OCI-LY1 (cell line): ENCODE data around the gene EEF1AKMT4.

Experiments
- H2AFZ ChIP-seq: fragments of 200-600 bp; sonication (generic), shearing (Covaris generic); 2 replicates; pipeline ENCODE4 v1.6.0; 2014; ENCODE audit warnings: antibody characterized with exemption, mild to moderate bottlenecking, low read length
- H3F3A ChIP-seq: fragments of 200-600 bp; sonication (generic), shearing (Covaris generic); 2 replicates; pipeline ENCODE4 v1.6.0; 2014; ENCODE audit warnings: mild to moderate bottlenecking, antibody characterized with exemption, low read length, moderate library complexity; ENCODE audit not compliant: insufficient read depth
- H3K27ac ChIP-seq: fragments of 200-600 bp; sonication (generic); 2 replicates; pipeline ENCODE4 v1.5.1; 2014; ENCODE audit warnings: low read length, mixed run types, mild to moderate bottlenecking, low read depth; ENCODE audit not compliant: poor library complexity, severe bottlenecking
- H3K27me3 ChIP-seq: fragments of 200-600 bp; sonication (generic); 2 replicates; pipeline ENCODE4 v1.6.0; 2014; ENCODE audit warnings: antibody characterized with exemption, mild to moderate bottlenecking, low read length, moderate library complexity; ENCODE audit not compliant: insufficient read depth
- H3K36me3 ChIP-seq: fragments of 200-600 bp; sonication (generic); 2 replicates; pipeline ENCODE4 v1.6.1; 2014; ENCODE audit warnings: mild to moderate bottlenecking, antibody characterized with exemption, low read length, moderate library complexity, mixed read lengths; ENCODE audit not compliant: insufficient read depth
- H3K4me1 ChIP-seq: fragments of 200-600 bp; sonication (generic); 2 replicates; pipeline ENCODE4 v1.5.1; 2014; ENCODE audit warnings: mild to moderate bottlenecking, low read length, moderate library complexity; ENCODE audit not compliant: insufficient read depth, severe bottlenecking
- H3K4me2 ChIP-seq: fragments of 200-600 bp; sonication (generic), shearing (Covaris generic); 2 replicates; pipeline ENCODE4 v1.6.1; 2014; ENCODE audit warnings: low read length
- H3K4me3 ChIP-seq: fragments of 200-600 bp; sonication (generic); 2 replicates; pipeline ENCODE4 v1.5.1; 2014; ENCODE audit warnings: low read length, low read depth, mild to moderate bottlenecking, mixed read lengths; ENCODE audit not compliant: poor library complexity, severe bottlenecking
- H3K79me2 ChIP-seq: fragments of 200-600 bp; shearing (Covaris generic); 2 replicates; pipeline ENCODE4 v1.6.1; 2016; ENCODE audit warnings: mixed run types, low read length, mixed read lengths; ENCODE audit not compliant: insufficient read depth
- H3K9ac ChIP-seq: fragments of 200-600 bp; sonication (generic), shearing (Covaris generic); 2 replicates; pipeline ENCODE4 v1.6.1; 2014; ENCODE audit warnings: mild to moderate bottlenecking, low read length, mixed read lengths
- H3K9me2 ChIP-seq: fragments of 200-600 bp; sonication (generic), shearing (Covaris generic); 2 replicates; pipeline ENCODE4 v1.6.1; 2014; ENCODE audit warnings: low read depth, mild to moderate bottlenecking, low read length, mixed read lengths
- H3K9me3 ChIP-seq: fragments of 200-600 bp; shearing (Covaris generic); 2 replicates; pipeline ENCODE4 v1.6.1; 2014; ENCODE audit warnings: low read length, mixed read lengths
- H4K20me1 ChIP-seq: fragments of 200-600 bp; sonication (generic), shearing (Covaris generic); 2 replicates; pipeline ENCODE4 v1.6.0; 2016; ENCODE audit warnings: mild to moderate bottlenecking, low read length; ENCODE audit not compliant: insufficient read depth
- EZH2 ChIP-seq: fragments of 200-600 bp; sonication (generic), shearing (Covaris generic); IDR thresholded peaks from 2 replicates; pipeline ENCODE4 v1.8.0; 2017; ENCODE audit warnings: borderline replicate concordance, mixed run types, mild to moderate bottlenecking, antibody characterized with exemption, low read length, moderate library complexity, mixed read lengths
- TF ChIP-seq, protein P1 (sequence below): fragments of 200-600 bp; sonication (generic), shearing (Covaris generic); IDR thresholded peaks from 2 replicates; pipeline ENCODE4 v1.5.1; 2017; ENCODE audit warnings: mild to moderate bottlenecking, antibody characterized with exemption, low read length, moderate library complexity, mixed read lengths

The EEF1AKMT4 gene

DNA sequence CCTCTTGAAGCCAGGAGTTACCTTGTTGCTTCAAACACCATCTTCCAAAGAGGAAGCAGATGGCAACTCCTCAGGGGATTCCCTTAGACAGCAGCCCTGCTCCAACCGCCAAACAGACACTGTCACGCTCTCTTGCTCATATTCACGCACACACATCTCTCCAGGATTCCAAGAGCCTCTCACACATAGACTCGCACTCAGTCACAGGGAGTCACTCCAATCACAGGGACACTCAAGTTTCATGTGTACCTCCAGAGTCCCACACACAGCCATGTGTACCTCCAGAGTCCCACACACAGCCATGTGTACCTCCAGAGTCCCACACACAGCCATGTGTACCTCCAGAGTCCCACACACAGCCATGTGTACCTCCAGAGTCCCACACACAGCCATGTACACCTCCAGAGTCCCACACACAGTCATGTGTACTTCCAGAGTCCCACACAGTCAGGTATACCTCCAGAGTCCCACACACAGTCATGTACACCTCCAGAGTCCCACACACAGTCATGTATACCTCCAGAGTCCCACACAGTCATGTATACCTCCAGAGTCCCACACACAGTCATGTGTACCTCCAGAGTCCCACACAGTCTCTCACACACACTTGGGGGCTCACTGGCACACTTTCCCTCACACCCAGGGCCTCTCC lies 14.0 kb upstream of the EEF1AKMT4 start:
- H3K9me2 ChIP-seq = no peaks in the 10 kb centered on the region
- no peak overlapping the region for H2AFZ ChIP-seq
- no peak overlapping the region for H3K4me2 ChIP-seq
- H3K27ac ChIP-seq = no peak overlapping the region
- H4K20me1 ChIP-seq = no peaks in the 10 kb centered on the region
- H3F3A ChIP-seq = no peaks in the 10 kb centered on the region
- TF ChIP-seq, protein P1, sequence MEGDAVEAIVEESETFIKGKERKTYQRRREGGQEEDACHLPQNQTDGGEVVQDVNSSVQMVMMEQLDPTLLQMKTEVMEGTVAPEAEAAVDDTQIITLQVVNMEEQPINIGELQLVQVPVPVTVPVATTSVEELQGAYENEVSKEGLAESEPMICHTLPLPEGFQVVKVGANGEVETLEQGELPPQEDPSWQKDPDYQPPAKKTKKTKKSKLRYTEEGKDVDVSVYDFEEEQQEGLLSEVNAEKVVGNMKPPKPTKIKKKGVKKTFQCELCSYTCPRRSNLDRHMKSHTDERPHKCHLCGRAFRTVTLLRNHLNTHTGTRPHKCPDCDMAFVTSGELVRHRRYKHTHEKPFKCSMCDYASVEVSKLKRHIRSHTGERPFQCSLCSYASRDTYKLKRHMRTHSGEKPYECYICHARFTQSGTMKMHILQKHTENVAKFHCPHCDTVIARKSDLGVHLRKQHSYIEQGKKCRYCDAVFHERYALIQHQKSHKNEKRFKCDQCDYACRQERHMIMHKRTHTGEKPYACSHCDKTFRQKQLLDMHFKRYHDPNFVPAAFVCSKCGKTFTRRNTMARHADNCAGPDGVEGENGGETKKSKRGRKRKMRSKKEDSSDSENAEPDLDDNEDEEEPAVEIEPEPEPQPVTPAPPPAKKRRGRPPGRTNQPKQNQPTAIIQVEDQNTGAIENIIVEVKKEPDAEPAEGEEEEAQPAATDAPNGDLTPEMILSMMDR = no peak
- no peak for TF ChIP-seq EZH2
- H3K36me3 ChIP-seq = no peaks in the 10 kb centered on the region
- H3K4me1 ChIP-seq = no peaks in the 10 kb centered on the region
- H3K79me2 ChIP-seq = no peaks in the 10 kb centered on the region
- H3K27me3 ChIP-seq = peaks cover 9% of the 10 kb centered on the region
- H3K9me3 ChIP-seq = no peaks in the 10 kb centered on the region
- H3K9ac ChIP-seq = no peak overlapping the region
- H3K4me3 ChIP-seq = no peak overlapping the region

DNA sequence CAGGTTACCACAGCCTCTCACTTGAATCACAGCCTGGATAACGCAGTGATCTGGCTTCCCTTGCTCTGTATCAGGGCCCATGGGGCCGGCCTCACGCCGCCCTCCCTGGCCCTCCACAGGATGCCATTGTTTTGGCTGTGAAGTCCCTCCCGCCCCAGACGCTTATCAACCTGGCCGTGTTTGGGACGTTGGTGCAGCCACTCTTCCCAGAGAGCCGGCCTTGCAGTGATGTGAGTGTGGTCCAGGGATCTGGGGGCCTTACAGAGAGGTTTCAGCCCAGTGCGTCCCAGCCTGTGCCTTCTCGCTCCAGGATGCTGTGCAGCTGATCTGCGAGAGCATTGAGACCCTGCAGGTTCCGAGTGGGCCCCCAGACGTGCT lies 13.4 kb upstream of the EEF1AKMT4 start:
- H3K9ac ChIP-seq = no peak overlapping the region

DNA sequence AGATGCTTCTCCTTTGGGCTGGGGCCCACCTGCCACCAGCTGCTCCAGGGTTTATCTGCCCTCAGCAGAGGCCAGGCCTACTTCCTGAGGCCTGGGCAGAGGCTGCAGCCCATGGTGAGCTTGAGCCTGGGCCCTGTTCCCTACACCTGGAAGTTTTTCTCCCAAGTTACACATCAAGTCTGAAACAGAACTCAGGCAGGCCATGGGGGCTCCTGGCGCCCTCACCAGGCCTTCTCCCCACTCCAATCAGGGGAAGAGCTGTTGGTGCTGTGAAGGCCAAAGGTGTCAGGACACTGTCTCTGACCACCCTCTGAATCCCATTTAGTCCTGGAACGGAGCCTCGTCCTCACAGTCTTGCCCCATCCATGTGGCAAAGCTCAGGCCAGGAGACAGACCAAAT lies 12.8 kb upstream of the EEF1AKMT4 start:
- Histone ChIP-seq H3F3A (no peaks in the 10 kb centered on the region), H3K4me2 (no peak overlapping the region), H3K9me3 (no peaks in the 10 kb centered on the region), H3K9ac (no peak overlapping the region), H3K4me1 (no peaks in the 10 kb centered on the region), H2AFZ (no peak overlapping the region), H3K4me3 (no peak overlapping the region), H3K79me2 (no peaks in the 10 kb centered on the region), H3K36me3 (no peaks in the 10 kb centered on the region), H3K27ac (no peak overlapping the region), H4K20me1 (no peaks in the 10 kb centered on the region), H3K9me2 (no peaks in the 10 kb centered on the region), H3K27me3 (peaks cover 9% of the 10 kb centered on the region)
- TF ChIP-seq, protein P1 = no peak
- TF ChIP-seq EZH2 = no peak

More for the DNA sequence above, 13.4 kb upstream of the EEF1AKMT4 start:
- Histone ChIP-seq H3K79me2 (no peaks in the 10 kb centered on the region), H2AFZ (no peak overlapping the region), H3K36me3 (no peaks in the 10 kb centered on the region), H3K4me1 (no peaks in the 10 kb centered on the region), H3K4me3 (no peak overlapping the region), H3K9me2 (no peaks in the 10 kb centered on the region), H3F3A (no peaks in the 10 kb centered on the region), H3K4me2 (no peak overlapping the region), H3K9me3 (no peaks in the 10 kb centered on the region), H3K27me3 (peaks cover 9% of the 10 kb centered on the region), H3K27ac (no peak overlapping the region), H4K20me1 (no peaks in the 10 kb centered on the region)
- TF ChIP-seq EZH2 = no peak
- TF ChIP-seq, protein P1 = no peak
